Colonic mucosa (tissue), 4 donors: ENCODE data around the gene SYNDIG1. TPM values are rescaled to one million over a fixed set of nuclear protein-coding genes. Genes with fewer than 3 reads are reported as not detected.

ENCODE experiments used
- DNase-seq: peaks from one replicate; pipeline ENCODE4 v3.0.0-alpha.2; 2020
- H3K27ac ChIP-seq: fragments of 200-600 bp; one replicate; pipeline ENCODE4 v1.8.0; 2021
- H3K27me3 ChIP-seq: fragments of 200-600 bp; one replicate; pipeline ENCODE4 v1.8.0; 2021
- H3K36me3 ChIP-seq: fragments of 200-600 bp; one replicate; pipeline ENCODE4 v1.8.0; 2021
- H3K4me1 ChIP-seq: fragments of 200-600 bp; one replicate; pipeline ENCODE4 v1.8.0; 2021; ENCODE audit warnings: mild to moderate bottlenecking
- H3K4me3 ChIP-seq: fragments of 200-600 bp; one replicate; pipeline ENCODE4 v1.8.0; 2021
- H3K9ac ChIP-seq, 2 donors: one replicate each; pipeline ENCODE4 v1.7.0; 2013; ENCODE audit warnings: control low read depth in 2 of 2, low read depth in 2 of 2, low read length in 2 of 2
- H3K9me3 ChIP-seq: fragments of 200-600 bp; one replicate; pipeline ENCODE4 v1.8.0; 2021
- intact Hi-C: fragments of 100-400 bp; cut with DNase I; formaldehyde crosslinking; loops from one replicate; pipeline ENCODE4 v1.14.1; 2022
- total RNA-seq, 2 donors: library from RNA; stranded (reverse); fragmentation: NEBNext Ultra II Directional in 1 of 2; extraction: Animal tissue kit (Norgen Biotek cat#: 25700) in 1 of 2; gene quantifications; one replicate each; pipeline ENCODE4 v1.2.1, GENCODE V29; 2021
- TF ChIP-seq, protein P1 (sequence below): fragments of 200-600 bp; IDR thresholded peaks from one replicate; pipeline ENCODE4 v1.8.0; 2022; ENCODE audit warnings: antibody characterized with exemption, mild to moderate bottlenecking
- donor health status: healthy.
- donor health status: DM: no; HTN: no; CAD: no.
- donor health status: DM: no; HTN: no; CAD: no.

The SYNDIG1 gene
- total RNA-seq, 2 donors from 2014 or later, result 0.10 to 0.19 TPM

DNA sequence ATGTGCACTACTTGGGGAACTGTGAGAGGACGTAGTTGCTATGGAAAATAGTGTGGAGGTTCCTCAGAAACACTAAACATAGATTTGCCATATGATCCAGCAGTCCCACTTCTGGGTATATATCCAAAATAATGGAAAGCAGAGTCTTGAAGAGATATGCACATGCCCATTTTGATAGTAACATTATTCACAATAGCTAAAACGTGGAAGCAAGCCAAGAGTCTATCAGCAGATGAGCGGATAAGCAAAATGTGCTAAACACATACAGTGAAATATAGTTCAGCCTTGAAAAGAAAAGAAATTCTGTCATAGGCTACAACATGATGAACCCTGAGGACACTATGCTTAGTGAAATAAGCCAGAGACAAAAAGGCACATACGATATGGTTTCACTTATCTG lies 11.1 kb downstream of the SYNDIG1 start:
- DNase-seq, result no peak
- no peak overlapping the region for H3K4me3 ChIP-seq
- intact Hi-C loops, result no loop called here
- no peaks in the 10 kb centered on the region for H3K9me3 ChIP-seq
- no peaks in the 10 kb centered on the region for H3K36me3 ChIP-seq
- TF ChIP-seq, protein P1, sequence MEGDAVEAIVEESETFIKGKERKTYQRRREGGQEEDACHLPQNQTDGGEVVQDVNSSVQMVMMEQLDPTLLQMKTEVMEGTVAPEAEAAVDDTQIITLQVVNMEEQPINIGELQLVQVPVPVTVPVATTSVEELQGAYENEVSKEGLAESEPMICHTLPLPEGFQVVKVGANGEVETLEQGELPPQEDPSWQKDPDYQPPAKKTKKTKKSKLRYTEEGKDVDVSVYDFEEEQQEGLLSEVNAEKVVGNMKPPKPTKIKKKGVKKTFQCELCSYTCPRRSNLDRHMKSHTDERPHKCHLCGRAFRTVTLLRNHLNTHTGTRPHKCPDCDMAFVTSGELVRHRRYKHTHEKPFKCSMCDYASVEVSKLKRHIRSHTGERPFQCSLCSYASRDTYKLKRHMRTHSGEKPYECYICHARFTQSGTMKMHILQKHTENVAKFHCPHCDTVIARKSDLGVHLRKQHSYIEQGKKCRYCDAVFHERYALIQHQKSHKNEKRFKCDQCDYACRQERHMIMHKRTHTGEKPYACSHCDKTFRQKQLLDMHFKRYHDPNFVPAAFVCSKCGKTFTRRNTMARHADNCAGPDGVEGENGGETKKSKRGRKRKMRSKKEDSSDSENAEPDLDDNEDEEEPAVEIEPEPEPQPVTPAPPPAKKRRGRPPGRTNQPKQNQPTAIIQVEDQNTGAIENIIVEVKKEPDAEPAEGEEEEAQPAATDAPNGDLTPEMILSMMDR, result no peak
- H3K27ac ChIP-seq, result no peak overlapping the region
- H3K4me1 ChIP-seq, result no peaks in the 10 kb centered on the region
- H3K27me3 ChIP-seq, result no peaks in the 10 kb centered on the region
- no peak overlapping the region for H3K9ac ChIP-seq

DNA sequence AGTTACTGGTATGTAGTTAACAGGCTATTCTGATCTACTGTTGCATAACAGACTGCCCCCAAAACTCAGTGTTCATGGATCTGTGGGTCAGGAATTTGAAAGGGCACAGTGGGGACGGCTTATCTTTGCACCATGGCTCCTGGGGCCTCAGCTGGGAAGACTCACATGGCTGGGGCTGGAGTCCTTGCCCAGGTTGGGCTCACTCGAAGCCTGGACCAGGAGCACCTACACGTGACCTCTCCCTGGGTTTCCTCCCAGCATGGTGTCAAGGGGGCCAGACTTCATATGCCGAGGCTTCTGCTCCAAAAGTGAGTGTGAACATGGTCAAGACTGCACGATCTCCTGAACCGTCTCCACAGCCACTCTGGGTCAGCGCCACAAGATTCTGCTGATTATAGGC lies 11.7 kb downstream of the SYNDIG1 start:
- Histone ChIP-seq H3K27ac (no peak overlapping the region), H3K4me1 (no peaks in the 10 kb centered on the region), H3K9ac (no peak overlapping the region), H3K27me3 (no peaks in the 10 kb centered on the region), H3K4me3 (no peak overlapping the region), H3K9me3 (no peaks in the 10 kb centered on the region), H3K36me3 (no peaks in the 10 kb centered on the region)
- intact Hi-C loops, result no loop called here
- TF ChIP-seq, protein P1, result no peak
- no peak for DNase-seq

DNA sequence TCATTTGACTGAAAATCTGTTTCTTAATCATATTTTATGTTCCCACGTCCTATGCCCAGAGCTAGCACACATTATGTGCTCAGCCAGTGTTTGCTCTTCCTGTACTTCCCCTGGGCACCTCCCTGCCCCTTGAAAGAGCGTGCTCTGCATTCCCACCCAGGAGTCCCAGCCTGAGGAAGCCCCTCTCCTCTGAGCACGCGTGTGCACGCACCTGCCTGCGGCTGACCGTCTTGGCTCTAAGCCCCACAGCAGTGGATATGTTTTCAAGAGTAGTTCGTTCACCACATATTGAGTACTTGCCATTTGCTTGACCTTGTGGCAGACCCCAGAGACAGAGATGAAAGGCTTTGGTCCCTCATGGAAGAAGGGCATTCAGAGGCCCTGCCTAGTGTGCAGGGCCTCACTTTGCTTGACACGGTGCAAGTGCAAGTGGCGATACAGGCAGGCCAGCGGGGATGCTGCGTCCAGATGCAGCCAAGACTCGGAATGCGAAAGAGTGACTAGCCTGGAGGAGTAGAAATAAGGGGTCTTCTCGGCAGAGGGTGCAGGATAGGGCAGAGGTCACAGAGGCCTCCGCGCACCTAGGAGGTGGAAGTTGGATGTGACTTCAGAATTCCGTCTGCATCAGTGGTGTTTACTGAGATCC lies 14.1 kb downstream of the SYNDIG1 start:
- Histone ChIP-seq H3K27me3 (no peaks in the 10 kb centered on the region), H3K9ac (no peak overlapping the region), H3K4me3 (no peak overlapping the region), H3K4me1 (no peaks in the 10 kb centered on the region), H3K36me3 (no peaks in the 10 kb centered on the region), H3K27ac (no peak overlapping the region), H3K9me3 (no peaks in the 10 kb centered on the region)
- TF ChIP-seq, protein P1, result no peak
- intact Hi-C loops, result no loop called here
- no peak for DNase-seq

DNA sequence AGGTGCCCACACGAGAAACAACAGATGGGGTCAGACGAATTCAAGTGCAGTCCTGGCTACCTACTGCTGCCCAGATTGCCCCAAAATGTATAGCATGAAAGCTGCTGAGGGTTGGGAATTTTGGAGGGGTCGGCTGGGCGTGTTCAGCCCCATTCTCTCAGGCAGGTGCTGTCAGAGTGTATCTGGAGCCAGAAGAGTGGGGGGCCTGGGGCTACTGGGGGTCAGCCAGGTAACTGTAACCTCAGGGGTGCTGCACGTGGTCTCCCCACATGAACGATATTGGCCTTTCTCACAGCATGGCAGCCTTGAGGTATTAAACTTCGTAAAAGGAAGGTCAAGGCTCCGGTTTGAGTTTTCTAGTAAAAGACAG lies 14.6 kb downstream of the SYNDIG1 start:
- Histone ChIP-seq H3K27ac (no peak overlapping the region), H3K36me3 (no peaks in the 10 kb centered on the region), H3K27me3 (no peaks in the 10 kb centered on the region), H3K4me1 (no peaks in the 10 kb centered on the region), H3K4me3 (no peak overlapping the region), H3K9me3 (no peaks in the 10 kb centered on the region), H3K9ac (no peak overlapping the region)
- TF ChIP-seq, protein P1, result no peak
- intact Hi-C loops, result no loop called here
- no peak for DNase-seq

DNA sequence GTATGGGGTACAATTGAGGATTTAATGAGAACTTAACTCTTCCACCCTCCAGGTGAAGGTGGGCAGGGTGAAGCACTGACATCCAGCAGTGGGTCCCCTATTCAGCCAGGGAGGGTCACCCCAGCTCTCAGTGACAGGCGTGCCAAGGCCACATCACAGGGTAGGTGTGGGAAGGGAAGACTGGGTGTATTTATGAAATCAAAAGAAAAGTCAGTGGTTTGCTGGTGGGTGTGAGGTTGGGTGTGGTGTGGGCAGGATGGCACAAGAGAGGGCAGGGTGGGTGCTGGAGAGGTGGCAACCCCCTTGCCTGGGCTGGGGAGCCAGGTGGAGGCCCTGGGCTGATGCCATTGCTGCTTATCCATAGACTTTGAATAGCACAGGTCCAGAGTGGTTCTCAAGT lies 16.6 kb downstream of the SYNDIG1 start:
- no peaks in the 10 kb centered on the region for H3K9me3 ChIP-seq
- H3K27ac ChIP-seq, result no peak overlapping the region
- H3K4me3 ChIP-seq, result no peak overlapping the region
- no peaks in the 10 kb centered on the region for H3K36me3 ChIP-seq
- no peaks in the 10 kb centered on the region for H3K27me3 ChIP-seq
- H3K9ac ChIP-seq, result no peak overlapping the region
- no peak for DNase-seq
- TF ChIP-seq, protein P1, result no peak
- intact Hi-C loops, result no loop called here
- no peaks in the 10 kb centered on the region for H3K4me1 ChIP-seq
